Testis (tissue), 3 donors: ENCODE data around the gene AKT1. TPM values are rescaled to one million over a fixed set of nuclear protein-coding genes. Genes with fewer than 3 reads are reported as not detected.

Source experiments
- DNase-seq: peaks from one replicate; pipeline ENCODE4 v3.0.0-alpha.2; 2019
- H3K27ac ChIP-seq, 2 donors: fragments of 200-600 bp; sonication (generic); one replicate each; pipeline ENCODE4 v1.5.1; 2019
- H3K27me3 ChIP-seq: fragments of 200-600 bp; sonication (generic); one replicate; pipeline ENCODE4 v1.5.1; 2019
- H3K36me3 ChIP-seq: fragments of 200-600 bp; sonication (generic); one replicate; pipeline ENCODE4 v1.5.1; 2017; ENCODE audit warnings: low read depth; ENCODE audit errors: missing control alignments
- H3K4me1 ChIP-seq: fragments of 200-600 bp; sonication (generic); one replicate; pipeline ENCODE4 v1.5.1; 2019
- H3K4me3 ChIP-seq, 2 donors: fragments of 200-600 bp; sonication (generic); one replicate each; pipeline ENCODE4 v1.5.1; 2017 to 2019
- H3K9me3 ChIP-seq: fragments of 200-600 bp; sonication (generic); one replicate; pipeline ENCODE4 v1.5.1; 2017
- CTCF ChIP-seq, 3 experiments: fragments of 450-650 bp in 2 of 3; fragments of 200-600 bp in 1 of 3; sonication (generic) in 1 of 3; IDR thresholded peaks; one replicate each; pipeline ENCODE4 v1.5.1; 2016 to 2019; ENCODE audit warnings: antibody characterized with exemption in 3 of 3, mild to moderate bottlenecking in 2 of 3, moderate library complexity in 1 of 3
- POLR2A ChIP-seq: fragments of 450-650 bp; IDR thresholded peaks from one replicate; pipeline ENCODE4 v1.6.1; 2017; ENCODE audit warnings: antibody characterized with exemption, mild to moderate bottlenecking, moderate library complexity
- WGBS, 2 donors: methylation state at CpG; one replicate each; pipeline ENCODE4 v1.1.5; 2018; 5-methylcytosine and 5-hydroxymethylcytosine counted together
- intact Hi-C: fragments of 100-400 bp; cut with DNase I; formaldehyde crosslinking; loops from one replicate; pipeline ENCODE4 v1.15.1; 2023; ENCODE audit warnings: low total_unique reads
- polyA plus RNA-seq: library from polyadenylated mRNA; stranded (reverse); fragments of 350-450 nt; fragmentation: Illumina TruSeq; extraction: RNeasy Lipid Tissue Mini Kit (QIAGEN cat#74804); gene quantifications from one replicate; pipeline ENCODE4 v1.2.3, GENCODE V29; 2014; ENCODE audit warnings: low read depth, low replicate concordance; ENCODE audit not compliant: insufficient read depth
- total RNA-seq, 2 donors: library from RNA; depleted of rRNA; stranded (reverse); fragments of >200 nt; gene quantifications; one replicate each; pipeline ENCODE4 v1.2.3, GENCODE V29; 2016

The AKT1 gene
- total and polyA plus RNA-seq, 3 donors from 2014 or later, result 68.2 to 125 (median 106) TPM

GRCh38 chr14:104772707-104773504 is 22.6 kb downstream of the AKT1 start:
- no peak for TF ChIP-seq CTCF (IDR thresholded peaks at IDR 0.05)
- no peak overlapping the region for H3K27ac ChIP-seq
- no peak for DNase-seq
- H3K4me3 ChIP-seq, result no peak overlapping the region
- no peaks in the 10 kb centered on the region for H3K27me3 ChIP-seq
- 90 to 94% methylated on average over 12 to 38 of the region's 38 CpGs for WGBS, 2 donors
- H3K9me3 ChIP-seq, result no peaks in the 10 kb centered on the region
- H3K36me3 ChIP-seq, result no peaks in the 10 kb centered on the region
- peaks cover 11% of the 10 kb centered on the region for H3K4me1 ChIP-seq
- intact Hi-C loops, result no loop called here

- no peaks in the 10 kb centered on the region for H3K27me3 ChIP-seq
- no peak overlapping the region for H3K4me3 ChIP-seq
- peaks cover 11% of the 10 kb centered on the region for H3K4me1 ChIP-seq
- H3K9me3 ChIP-seq, result no peaks in the 10 kb centered on the region
- intact Hi-C loops, result no loop called here
- H3K36me3 ChIP-seq, result no peaks in the 10 kb centered on the region
- no peak for TF ChIP-seq CTCF (IDR thresholded peaks at IDR 0.05)
- no peak for TF ChIP-seq POLR2A
- 91 to 92% methylated on average over 27 to 34 of the region's 34 CpGs for WGBS, 2 donors
- DNase-seq, result no peak
- H3K27ac ChIP-seq, result no peak overlapping the region
These were observed 23.4 kb downstream of the AKT1 start for GRCh38 chr14:104771918-104772706.

- no peak overlapping the region for H3K27ac ChIP-seq
- intact Hi-C loops, result no loop called here
- no peaks in the 10 kb centered on the region for H3K9me3 ChIP-seq
- H3K4me1 ChIP-seq, result peaks cover 11% of the 10 kb centered on the region
- WGBS, 2 donors, result 98 to 100% methylated on average over 1 to 4 of the region's 4 CpGs
- TF ChIP-seq CTCF (IDR thresholded peaks at IDR 0.05) (no peak), POLR2A (no peak)
- DNase-seq, result no peak
- no peaks in the 10 kb centered on the region for H3K27me3 ChIP-seq
- H3K36me3 ChIP-seq, result no peaks in the 10 kb centered on the region
- H3K4me3 ChIP-seq, result no peak overlapping the region
These were observed 24.2 kb downstream of the AKT1 start for GRCh38 chr14:104771374-104771773.

- peaks cover 11% of the 10 kb centered on the region for H3K4me1 ChIP-seq
- H3K4me3 ChIP-seq, result no peak overlapping the region
- no peaks in the 10 kb centered on the region for H3K36me3 ChIP-seq
- no peak for DNase-seq
- intact Hi-C loops, result no loop called here
- TF ChIP-seq CTCF (IDR thresholded peaks at IDR 0.05) (peak; percentile 15 to 51 (median 16)), POLR2A (no peak)
- 95 to 100% methylated on average over 3 to 5 of the region's 5 CpGs for WGBS, 2 donors
- H3K9me3 ChIP-seq, result no peaks in the 10 kb centered on the region
- H3K27ac ChIP-seq, result no peak overlapping the region
- H3K27me3 ChIP-seq, result no peaks in the 10 kb centered on the region
These were observed 24.7 kb downstream of the AKT1 start for GRCh38 chr14:104770851-104771272.
